ENCODE data around the gene TAS2R50. TPM values are rescaled to one million over a fixed set of nuclear protein-coding genes. Genes with fewer than 3 reads are reported as not detected.

The TAS2R50 gene
- total and polyA plus RNA-seq, 10 of the 15 experiments (the other 5 are each of a cell fraction or from before 2014, with no cell fraction given), result 0.33 to 3.2 (median 1.6) TPM; not detected in 5

DNA sequence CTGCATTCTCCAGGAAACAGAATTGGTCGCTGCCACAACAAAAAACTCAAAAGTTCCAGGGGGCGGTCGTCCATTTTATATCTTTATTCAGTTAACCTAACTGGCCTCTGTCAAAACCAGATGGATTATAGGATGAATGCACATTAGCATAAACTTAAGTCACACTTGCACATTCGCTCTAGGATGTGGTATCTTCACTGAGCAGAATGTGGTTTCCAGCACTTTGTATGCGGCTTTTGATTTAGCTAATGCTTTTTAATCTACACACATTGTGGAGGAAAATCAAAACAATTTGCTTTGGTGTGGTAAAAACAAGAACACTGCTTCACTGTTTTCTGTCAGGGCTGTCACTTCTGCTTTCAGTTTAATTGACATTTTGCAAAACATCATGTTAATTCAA, 4.5 kb downstream of the TAS2R50 start (continued):
- TF ChIP-seq, protein P1, sequence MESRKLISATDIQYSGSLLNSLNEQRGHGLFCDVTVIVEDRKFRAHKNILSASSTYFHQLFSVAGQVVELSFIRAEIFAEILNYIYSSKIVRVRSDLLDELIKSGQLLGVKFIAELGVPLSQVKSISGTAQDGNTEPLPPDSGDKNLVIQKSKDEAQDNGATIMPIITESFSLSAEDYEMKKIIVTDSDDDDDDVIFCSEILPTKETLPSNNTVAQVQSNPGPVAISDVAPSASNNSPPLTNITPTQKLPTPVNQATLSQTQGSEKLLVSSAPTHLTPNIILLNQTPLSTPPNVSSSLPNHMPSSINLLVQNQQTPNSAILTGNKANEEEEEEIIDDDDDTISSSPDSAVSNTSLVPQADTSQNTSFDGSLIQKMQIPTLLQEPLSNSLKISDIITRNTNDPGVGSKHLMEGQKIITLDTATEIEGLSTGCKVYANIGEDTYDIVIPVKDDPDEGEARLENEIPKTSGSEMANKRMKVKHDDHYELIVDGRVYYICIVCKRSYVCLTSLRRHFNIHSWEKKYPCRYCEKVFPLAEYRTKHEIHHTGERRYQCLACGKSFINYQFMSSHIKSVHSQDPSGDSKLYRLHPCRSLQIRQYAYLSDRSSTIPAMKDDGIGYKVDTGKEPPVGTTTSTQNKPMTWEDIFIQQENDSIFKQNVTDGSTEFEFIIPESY (IDR thresholded peaks at IDR 0.05), result no peak
- TF ChIP-seq RUNX3 (IDR thresholded peaks at IDR 0.05; ENCODE audit: low read length), result peak; percentile 98
- no peak for TF ChIP-seq SUZ12 (IDR thresholded peaks at IDR 0.05; ENCODE audit: unreplicated experiment)
- TF ChIP-seq RFX5 (IDR thresholded peaks at IDR 0.05; ENCODE audit: low read depth, low read length), result no peak
- TF ChIP-seq BRCA1 (IDR thresholded peaks at IDR 0.05; ENCODE audit: low read depth, low read length), result no peak
- TF ChIP-seq NFXL1 (IDR thresholded peaks at IDR 0.05; ENCODE audit: borderline replicate concordance), result no peak
- TF ChIP-seq SP1 (IDR thresholded peaks at IDR 0.05; ENCODE audit: low read depth, low read length), result no peak
- TF ChIP-seq NR2C1 (IDR thresholded peaks at IDR 0.05), result no peak
- 0 out of 2 replicates have a peak, but pooled peaks have one; percentile 8 for TF ChIP-seq IRF4 (IDR thresholded peaks at IDR 0.05; ENCODE audit: low read depth, low read length)
- TF ChIP-seq GABPA (IDR thresholded peaks at IDR 0.05; ENCODE audit: low read depth), result no peak
- TF ChIP-seq GATAD2B (conservative IDR thresholded peaks at IDR 0.05; ENCODE audit: low read depth), result no peak
- TF ChIP-seq NFYA (IDR thresholded peaks at IDR 0.05; ENCODE audit: borderline replicate concordance, low read depth, low read length), result no peak
- no peak for TF ChIP-seq ZBED1 (IDR thresholded peaks at IDR 0.05; ENCODE audit: borderline replicate concordance)
- TF ChIP-seq SIN3A (IDR thresholded peaks at IDR 0.05; ENCODE audit: low read depth, low read length), result no peak
- TF ChIP-seq, protein P2, sequence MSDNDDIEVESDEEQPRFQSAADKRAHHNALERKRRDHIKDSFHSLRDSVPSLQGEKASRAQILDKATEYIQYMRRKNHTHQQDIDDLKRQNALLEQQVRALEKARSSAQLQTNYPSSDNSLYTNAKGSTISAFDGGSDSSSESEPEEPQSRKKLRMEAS (IDR thresholded peaks at IDR 0.05; ENCODE audit: low read depth, low read length), result no peak
- TF ChIP-seq STAT1 (conservative IDR thresholded peaks at IDR 0.05), result no peak
- no peak for TF ChIP-seq ZNF622 (IDR thresholded peaks at IDR 0.05)
- no peak for TF ChIP-seq TBL1XR1 (IDR thresholded peaks at IDR 0.05; ENCODE audit: low read depth, low read length)
- TF ChIP-seq FOXM1 (IDR thresholded peaks at IDR 0.05; ENCODE audit: low read depth, low read length), result no peak
- TF ChIP-seq SMAD1 (IDR thresholded peaks at IDR 0.05; ENCODE audit: low read depth, partially characterized antibody), result no peak
- no peak for TF ChIP-seq EGR1 (IDR thresholded peaks at IDR 0.05; ENCODE audit: borderline replicate concordance in 1 of 2, low read depth in 2 of 2, low read length in 2 of 2)
- TF ChIP-seq, protein P3, sequence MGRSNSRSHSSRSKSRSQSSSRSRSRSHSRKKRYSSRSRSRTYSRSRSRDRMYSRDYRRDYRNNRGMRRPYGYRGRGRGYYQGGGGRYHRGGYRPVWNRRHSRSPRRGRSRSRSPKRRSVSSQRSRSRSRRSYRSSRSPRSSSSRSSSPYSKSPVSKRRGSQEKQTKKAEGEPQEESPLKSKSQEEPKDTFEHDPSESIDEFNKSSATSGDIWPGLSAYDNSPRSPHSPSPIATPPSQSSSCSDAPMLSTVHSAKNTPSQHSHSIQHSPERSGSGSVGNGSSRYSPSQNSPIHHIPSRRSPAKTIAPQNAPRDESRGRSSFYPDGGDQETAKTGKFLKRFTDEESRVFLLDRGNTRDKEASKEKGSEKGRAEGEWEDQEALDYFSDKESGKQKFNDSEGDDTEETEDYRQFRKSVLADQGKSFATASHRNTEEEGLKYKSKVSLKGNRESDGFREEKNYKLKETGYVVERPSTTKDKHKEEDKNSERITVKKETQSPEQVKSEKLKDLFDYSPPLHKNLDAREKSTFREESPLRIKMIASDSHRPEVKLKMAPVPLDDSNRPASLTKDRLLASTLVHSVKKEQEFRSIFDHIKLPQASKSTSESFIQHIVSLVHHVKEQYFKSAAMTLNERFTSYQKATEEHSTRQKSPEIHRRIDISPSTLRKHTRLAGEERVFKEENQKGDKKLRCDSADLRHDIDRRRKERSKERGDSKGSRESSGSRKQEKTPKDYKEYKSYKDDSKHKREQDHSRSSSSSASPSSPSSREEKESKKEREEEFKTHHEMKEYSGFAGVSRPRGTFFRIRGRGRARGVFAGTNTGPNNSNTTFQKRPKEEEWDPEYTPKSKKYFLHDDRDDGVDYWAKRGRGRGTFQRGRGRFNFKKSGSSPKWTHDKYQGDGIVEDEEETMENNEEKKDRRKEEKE (IDR thresholded peaks at IDR 0.05), result no peak
- no peak for TF ChIP-seq MEF2A (IDR thresholded peaks at IDR 0.05; ENCODE audit: insufficient read depth, low read depth, low read length)
- TF ChIP-seq POLR2A (IDR thresholded peaks at IDR 0.05; ENCODE audit: low read depth, low read length), result no peak
- no peak for TF ChIP-seq BACH1 (IDR thresholded peaks at IDR 0.05; ENCODE audit: borderline replicate concordance)
- no peak for TF ChIP-seq KLF5 (IDR thresholded peaks at IDR 0.05; ENCODE audit: partially characterized antibody)
- TF ChIP-seq POU2F2 (IDR thresholded peaks at IDR 0.05; ENCODE audit: borderline replicate concordance, low read depth, low read length), result peak; percentile 41; the same call in 1 of the 3 replicates
- TF ChIP-seq SREBF2 (IDR thresholded peaks at IDR 0.05; ENCODE audit: low read length), result no peak
- TF ChIP-seq CHD4 (IDR thresholded peaks at IDR 0.05), result no peak
- TF ChIP-seq MXI1 (IDR thresholded peaks at IDR 0.05; ENCODE audit: low read depth, low read length), result no peak
- TF ChIP-seq ETV6 (conservative IDR thresholded peaks at IDR 0.05 in 1 of 2, IDR thresholded peaks at IDR 0.05 in 1 of 2; ENCODE audit: borderline replicate concordance in 1 of 2, low read depth in 1 of 2), result no peak

Measured in GM12878 (cell line).